ENCODE data around the gene DCAF8L1.
"Not testable (repeated sequence)": the region's sequence is repeated elsewhere in the genome, so short reads cannot be mapped to it uniquely, and the experiment has no call there.

Gene DCAF8L1

GRCh38 chrX:27981349-27981748, at the start of gene DCAF8L1:
DCAF8L1 (minus strand) TSS chrX:27981449; CDS start chrX:27981334, 115 bp downstream.
- DNase-seq, result no peak

GRCh38 chrX:28022371-28022770, 41.1 kb upstream of the DCAF8L1 start:
- no peak for DNase-seq

DNA sequence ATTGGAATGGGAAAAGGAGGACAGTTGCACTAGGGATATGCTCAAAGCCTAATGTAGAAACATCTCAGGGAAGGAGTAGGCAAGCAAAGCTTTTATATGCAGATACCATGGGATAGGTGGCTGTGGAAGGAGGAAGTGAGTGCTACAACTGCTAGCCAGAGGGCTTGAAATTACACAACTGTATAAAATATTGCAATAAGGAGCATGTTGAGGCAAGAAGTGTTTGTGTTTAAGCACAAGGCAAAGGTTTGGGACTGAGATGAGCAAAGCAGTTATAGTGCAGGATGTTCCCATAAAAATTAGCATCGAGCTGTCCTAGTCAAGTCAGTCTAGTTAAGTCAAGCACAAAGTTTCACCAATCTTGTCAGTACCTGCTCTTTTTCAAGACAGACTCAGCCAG, 35.6 kb upstream of the DCAF8L1 start:
- no peak for DNase-seq

DNA sequence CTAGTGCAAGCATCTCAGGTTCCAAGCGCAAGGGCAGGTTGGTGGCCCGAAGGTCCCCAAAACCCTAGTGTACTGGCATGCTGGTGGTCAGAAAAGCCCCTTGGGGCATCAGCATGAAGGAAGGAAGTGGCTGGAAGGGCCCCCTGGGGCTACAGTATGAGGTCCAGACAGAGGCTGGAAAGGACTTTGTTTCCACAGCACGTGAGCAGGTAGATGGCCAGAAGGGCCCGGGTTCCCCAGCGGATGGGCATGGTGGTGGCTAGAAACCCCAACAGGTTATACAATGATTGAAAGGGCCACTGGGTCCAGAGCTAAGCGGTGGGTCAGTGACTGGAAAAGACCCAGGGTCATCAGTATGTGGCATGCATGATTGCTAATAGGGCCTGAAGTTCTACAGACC, 34.7 kb upstream of the DCAF8L1 start:
- no peak for DNase-seq

GRCh38 chrX:28010875-28011274, 29.6 kb upstream of the DCAF8L1 start:
- DNase-seq, result no peak

DNA sequence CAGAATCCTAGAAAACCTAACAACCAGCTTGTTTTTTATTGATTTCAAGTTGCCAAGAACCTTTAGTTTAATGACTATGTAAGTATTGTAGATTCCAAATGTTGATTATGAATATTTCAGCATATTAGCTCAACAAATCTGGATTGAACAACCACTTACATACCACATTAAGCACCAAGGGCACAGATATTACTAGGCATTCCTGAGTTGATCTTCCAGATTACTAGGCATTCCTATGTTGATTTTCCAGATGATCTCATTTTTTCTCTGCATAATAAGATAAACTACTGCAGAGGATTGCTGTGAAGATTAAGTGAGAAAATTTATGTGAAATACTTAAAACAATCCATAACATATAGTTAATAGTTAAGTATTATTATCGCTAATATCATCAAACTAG, 17.4 kb upstream of the DCAF8L1 start:
- DNase-seq, result no peak

DNA sequence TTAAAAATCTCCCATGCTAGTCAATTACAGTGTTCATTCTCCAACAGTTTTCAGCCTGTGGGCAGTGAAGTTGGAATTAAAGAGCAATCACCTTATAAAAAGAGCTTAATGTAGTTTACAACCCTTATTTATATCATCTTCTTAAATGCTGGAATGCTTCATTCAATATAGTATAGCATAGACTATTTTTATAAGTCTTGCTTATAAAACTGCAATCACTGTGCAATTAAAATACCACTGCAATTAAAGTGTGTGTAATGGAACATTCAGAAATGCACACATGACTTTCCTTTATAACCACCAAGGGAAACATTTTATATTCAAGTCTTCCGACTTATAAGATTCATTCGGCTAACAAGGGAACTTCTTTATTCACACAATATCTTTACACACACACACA, 16.4 kb upstream of the DCAF8L1 start:
- DNase-seq, result no peak

DNA sequence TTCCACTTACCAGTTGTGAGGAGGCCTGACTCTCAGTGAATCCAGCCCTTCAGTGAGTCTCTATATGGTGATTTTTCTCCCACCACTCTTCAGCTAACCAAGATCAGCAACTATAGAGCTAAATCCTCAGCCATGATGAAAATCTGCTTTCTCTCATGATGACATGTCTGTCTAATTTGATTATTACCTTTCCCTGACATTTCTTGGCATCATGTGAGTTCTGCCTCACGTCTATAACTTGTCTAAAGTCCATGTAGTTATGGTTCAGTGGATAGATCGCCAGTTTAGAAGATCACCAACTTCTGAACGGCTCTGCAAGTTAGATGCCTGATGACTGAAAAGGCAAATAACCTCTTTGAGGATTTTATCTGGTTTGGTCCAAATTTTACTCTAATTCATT, 14.9 kb upstream of the DCAF8L1 start:
- no peak for DNase-seq

GRCh38 chrX:27995611-27996010, 14.4 kb upstream of the DCAF8L1 start:
- DNase-seq, result no peak

DNA sequence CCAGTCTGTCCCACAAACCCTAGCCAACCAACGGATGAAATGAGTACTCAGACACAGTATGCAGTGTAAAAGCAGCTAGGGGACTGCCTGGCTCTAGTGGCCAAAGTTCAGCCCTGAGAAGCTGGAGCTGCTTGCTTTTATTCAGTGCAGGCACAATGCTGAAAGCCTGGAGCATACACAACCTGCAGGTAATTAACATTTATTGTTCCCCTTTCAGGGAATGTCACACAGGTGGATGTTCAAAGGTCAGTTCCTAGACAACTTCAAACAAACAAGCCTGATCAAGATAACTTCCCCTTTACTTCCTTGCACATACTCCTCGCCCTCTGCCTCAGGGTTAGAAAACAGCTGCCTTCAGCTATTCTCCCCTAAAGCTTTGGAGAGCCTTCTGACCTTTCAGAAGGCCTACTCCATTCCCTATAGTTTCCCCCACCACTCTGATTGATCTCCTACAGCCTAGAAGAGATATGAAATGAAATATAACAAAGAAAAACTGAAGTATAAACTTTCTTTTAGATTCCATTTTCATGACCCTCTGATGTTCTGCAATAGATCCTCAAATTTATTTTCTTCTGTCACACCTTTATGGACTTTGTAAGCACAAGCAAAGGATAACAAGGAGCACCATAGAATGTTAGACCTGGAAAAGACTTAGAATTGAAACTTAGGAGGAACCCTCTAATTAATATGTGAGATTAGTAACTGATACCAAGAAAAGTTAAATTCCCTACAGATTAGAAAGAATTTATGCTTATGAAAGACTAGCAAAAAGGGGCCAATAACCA, 6.8 kb upstream of the DCAF8L1 start:
- DNase-seq, result no peak

- DNase-seq, result not testable (repeated sequence)
These were observed 4.3 kb downstream of the DCAF8L1 start for GRCh38 chrX:27976934-27977333.

GRCh38 chrX:27976284-27976683, 5.0 kb downstream of the DCAF8L1 start:
- DNase-seq, result no peak

GRCh38 chrX:27968878-27969277, 12.4 kb downstream of the DCAF8L1 start:
- DNase-seq, result no peak

DNA sequence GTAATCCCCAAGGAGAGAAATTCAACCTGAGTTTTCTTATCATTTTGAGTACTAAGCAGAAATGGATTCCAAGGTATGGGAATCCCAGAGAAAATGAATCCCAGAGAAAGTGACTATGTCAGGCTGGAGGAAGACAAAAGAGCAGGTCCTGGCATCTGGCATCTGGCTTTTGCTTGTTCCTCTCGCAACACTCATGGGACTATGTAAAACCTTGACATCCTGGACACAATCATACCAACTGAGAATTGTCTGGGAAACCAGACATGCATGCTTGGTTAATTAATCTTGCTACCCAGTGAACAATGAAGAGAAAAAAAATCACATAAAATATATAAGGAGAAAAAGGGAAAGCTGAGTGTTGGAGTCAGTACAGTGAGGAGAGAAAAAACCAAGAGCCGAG, 12.9 kb downstream of the DCAF8L1 start:
- DNase-seq, result no peak

DNA sequence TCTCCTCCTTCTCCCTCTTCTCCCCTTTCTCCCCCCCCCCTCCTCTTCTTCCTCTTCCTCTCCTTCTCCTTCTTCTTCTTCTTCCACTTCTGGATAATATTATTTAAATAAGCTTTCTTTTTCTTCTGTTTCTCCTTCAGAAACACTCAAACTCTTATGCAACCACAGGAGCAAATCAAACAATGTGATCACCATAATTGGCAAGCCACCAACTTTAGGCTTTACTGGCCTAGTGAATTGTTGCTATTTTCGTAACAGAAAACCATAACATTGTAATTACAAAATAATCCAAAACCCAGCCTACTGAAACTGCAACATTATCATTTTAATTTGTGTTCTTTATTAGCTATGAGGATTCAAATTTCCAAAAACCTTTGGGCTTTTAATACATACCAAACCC, 14.3 kb downstream of the DCAF8L1 start:
- no peak for DNase-seq

DNA sequence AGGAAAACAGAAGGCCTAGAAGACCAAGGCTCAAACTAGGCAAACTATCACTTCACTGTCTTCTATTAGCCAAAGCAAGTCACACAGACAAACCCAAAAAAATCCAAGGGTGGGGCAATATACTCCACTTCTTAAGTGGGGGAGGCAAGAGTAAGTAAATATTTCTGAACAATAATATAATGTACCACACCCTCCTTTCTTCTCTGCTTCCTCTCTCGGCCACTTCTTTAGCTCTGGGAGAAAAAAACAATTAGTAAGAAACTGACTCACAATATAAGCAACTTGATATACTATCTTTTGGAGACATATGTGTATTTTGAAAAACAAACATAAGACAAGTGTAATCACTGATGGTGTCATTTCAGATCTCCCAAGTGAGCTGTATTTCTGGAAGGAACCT, 14.8 kb downstream of the DCAF8L1 start:
- no peak for DNase-seq

DNA sequence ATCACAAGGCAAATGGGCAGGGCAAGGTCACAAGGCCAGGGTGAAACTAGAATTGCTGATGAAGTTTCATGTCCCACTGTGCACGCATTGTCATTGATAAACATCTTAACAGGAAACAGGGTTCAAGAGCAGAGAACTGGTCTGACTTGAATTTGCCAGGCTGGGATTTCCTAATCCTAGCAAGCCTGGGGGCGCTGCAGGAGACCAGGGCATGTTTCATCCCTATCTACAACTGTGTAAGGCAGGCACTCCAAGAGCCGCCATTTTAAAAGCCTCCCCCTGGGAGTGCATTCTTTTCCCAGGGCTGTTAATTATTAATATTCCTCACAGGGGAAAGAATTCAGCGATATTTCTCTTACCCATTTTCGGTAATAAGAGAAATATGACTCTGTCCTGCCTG, 15.9 kb downstream of the DCAF8L1 start:
- not testable (repeated sequence) for DNase-seq

GRCh38 chrX:27964432-27964831, 16.8 kb downstream of the DCAF8L1 start:
- no peak for DNase-seq

GRCh38 chrX:27960410-27960809, 20.8 kb downstream of the DCAF8L1 start:
- not testable (repeated sequence) for DNase-seq

DNA sequence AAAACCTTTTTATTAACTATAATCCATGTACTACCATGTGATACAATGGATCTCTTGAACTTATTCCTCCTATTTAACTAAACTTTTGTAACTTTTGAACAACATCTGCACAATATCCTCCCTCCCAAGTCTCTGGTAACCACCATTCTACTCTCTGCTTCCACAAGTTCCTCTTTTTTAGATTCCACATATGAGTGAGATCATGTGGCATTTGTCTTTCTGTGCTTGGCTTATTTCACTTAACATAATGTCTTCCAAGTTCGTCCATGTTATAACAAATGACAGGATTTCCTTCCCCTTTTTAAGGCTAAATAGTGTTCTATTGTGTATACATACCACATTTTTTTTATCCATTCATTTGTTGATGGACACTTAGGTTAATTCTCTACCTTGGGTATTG, 28.1 kb downstream of the DCAF8L1 start:
- DNase-seq, result peak; percentile 4 to 26 (median 19)

DNA sequence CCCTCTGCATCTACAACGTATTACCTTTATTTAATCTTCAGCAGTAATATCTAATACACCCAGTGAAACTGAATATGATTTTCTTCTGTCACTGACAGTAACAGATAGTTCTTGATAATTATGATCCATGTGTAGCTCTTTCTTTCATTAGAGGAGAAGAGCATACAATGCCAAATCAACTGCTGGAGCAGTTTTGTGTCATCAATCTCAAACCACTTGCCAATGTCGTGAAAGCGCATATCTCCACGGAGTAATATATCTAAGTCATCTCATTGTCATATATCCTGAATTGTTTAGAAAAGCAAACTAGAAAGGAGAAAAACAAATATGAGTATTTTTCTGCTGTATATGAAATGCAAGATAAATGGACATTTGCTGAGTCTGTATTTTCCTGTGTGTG, 47.9 kb downstream of the DCAF8L1 start:
- DNase-seq, result no peak
